Astrocyte of the cerebellum (primary cell): ENCODE results near the gene UBE2G2.

Experiments used
- DNase-seq: peaks from one replicate; pipeline ENCODE4 v3.0.0-alpha.2; 2011; ENCODE audit warnings: low read depth
- H3K4me3 ChIP-seq: 2 replicates; pipeline ENCODE4 v1.5.1; 2011; ENCODE audit warnings: mild to moderate bottlenecking, low read depth, low read length, moderate library complexity
- in situ Hi-C: cut with HindIII; loops from 2 replicates; pipeline ENCODE4 v1.10.0; 2017; ENCODE audit warnings: low sequenced_read_pairs
- TF ChIP-seq, protein P1 (sequence below): IDR thresholded peaks from 2 replicates; pipeline ENCODE4 v1.5.1; 2012; ENCODE audit warnings: low read length, low read depth, moderate library complexity, mild to moderate bottlenecking; ENCODE audit errors: missing control alignments

The UBE2G2 gene

DNA sequence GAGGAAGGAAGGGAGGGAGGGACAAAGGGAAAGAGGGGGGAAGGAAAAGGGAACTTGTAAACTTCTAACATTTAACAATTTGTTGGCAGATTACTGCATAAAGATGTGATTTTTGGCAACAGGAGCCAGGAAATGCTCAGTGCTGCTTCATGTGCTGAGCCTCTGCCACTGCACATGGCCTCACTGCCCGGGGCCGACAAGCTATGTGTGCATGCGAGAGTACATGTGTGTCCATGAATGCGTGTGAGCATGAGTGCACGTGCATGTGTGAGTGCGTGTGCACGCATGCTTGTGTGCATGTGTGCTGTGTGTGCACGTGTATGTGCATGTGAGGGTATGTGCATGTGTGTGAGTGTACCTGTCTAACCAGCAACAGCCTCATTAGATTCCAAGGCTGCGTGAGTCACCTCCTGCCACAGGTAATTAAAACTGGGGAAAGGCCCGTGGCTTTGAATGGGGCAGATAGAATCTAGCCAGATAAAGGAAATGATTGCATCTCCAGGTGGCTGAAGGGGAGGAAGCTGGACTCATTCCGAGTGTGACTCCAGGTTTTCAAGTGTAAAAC is 48.9 kb downstream of the UBE2G2 start:
- no peak for DNase-seq
- no peak overlapping the region for H3K4me3 ChIP-seq
- in situ Hi-C loops = no loop called here
- TF ChIP-seq, protein P1, sequence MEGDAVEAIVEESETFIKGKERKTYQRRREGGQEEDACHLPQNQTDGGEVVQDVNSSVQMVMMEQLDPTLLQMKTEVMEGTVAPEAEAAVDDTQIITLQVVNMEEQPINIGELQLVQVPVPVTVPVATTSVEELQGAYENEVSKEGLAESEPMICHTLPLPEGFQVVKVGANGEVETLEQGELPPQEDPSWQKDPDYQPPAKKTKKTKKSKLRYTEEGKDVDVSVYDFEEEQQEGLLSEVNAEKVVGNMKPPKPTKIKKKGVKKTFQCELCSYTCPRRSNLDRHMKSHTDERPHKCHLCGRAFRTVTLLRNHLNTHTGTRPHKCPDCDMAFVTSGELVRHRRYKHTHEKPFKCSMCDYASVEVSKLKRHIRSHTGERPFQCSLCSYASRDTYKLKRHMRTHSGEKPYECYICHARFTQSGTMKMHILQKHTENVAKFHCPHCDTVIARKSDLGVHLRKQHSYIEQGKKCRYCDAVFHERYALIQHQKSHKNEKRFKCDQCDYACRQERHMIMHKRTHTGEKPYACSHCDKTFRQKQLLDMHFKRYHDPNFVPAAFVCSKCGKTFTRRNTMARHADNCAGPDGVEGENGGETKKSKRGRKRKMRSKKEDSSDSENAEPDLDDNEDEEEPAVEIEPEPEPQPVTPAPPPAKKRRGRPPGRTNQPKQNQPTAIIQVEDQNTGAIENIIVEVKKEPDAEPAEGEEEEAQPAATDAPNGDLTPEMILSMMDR = no peak

DNA sequence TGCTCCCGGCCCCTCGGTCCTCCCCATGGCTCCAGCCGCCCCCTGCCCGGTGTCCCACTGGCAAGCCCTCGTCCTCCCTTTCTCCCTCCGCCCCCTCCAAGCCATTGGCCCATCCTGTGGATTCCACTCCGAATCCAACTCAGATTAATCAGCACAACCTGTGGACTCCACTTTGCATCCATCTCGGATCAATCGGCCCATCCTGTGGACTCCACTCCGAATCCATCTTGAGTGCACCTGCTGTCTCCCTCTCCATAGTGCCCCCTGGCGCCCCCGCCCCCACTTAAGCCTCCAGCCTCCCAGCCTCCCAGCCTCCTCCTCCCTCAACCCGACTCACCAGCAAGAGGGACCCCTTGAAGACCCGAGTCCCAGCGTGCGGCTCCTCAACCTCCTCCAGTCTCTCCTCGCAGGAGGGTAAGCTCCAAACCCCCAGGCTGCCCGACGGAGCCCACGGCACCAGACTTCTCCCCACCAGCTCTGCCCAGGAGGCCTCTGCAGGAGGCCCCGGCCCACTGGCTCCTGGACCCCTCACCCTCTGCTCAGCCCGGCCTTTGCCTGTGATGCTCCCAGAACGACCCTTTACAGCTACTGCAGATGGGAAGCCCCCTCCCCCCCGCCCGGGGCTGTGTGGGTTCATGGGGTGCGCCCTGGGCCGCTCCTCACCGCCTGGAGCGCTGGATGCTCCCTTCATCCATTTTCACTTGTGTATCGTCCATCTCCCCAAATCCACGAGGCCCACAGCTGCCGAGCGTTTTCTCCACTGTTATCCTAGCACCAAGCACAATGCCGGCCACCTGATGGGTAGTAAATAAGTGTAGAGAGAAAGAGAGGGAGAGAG is 49.6 kb downstream of the UBE2G2 start:
- DNase-seq = no peak
- no peak overlapping the region for H3K4me3 ChIP-seq
- in situ Hi-C loops = no loop called here
- TF ChIP-seq, protein P1 = no peak

GRCh38 chr21:44751186-44751798 is 50.3 kb downstream of the UBE2G2 start:
- no peak overlapping the region for H3K4me3 ChIP-seq
- in situ Hi-C loops = no loop called here
- no peak for DNase-seq
- TF ChIP-seq, protein P1 = no peak

DNA sequence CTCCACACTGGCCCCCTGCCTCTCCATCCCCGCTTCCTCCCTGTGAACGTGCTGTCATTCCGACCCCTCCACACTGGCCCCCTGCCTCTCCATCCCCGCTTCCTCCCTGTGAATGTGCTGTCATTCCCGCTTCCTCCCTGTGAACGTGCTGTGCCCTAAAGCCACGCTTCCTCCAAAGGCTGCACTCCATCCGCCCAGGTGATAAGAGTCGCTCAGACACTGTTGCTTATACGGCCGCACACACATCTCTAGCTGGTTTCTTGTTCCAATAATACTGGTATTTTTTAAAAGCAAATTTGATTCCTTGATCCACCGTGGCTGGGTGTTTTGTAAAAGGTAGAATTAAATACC is 51.0 kb downstream of the UBE2G2 start:
- no peak overlapping the region for H3K4me3 ChIP-seq
- in situ Hi-C loops = no loop called here
- TF ChIP-seq, protein P1 = no peak
- DNase-seq = no peak

- in situ Hi-C loops = no loop called here
- TF ChIP-seq, protein P1 = no peak
- no peak overlapping the region for H3K4me3 ChIP-seq
- no peak for DNase-seq
These were observed 51.6 kb downstream of the UBE2G2 start for GRCh38 chr21:44749759-44750674.
